A549 (cell line): ENCODE measurements around the gene IL4I1.
A peak's percentile ranks its signal among the peaks of the same experiment; 100 is the strongest.

Experiments
- CBX2 ChIP-seq: fragments of 200-600 bp; sonication (generic); IDR thresholded peaks from 2 replicates; pipeline ENCODE4 v1.6.1; 2016; ENCODE audit warnings: low read depth, mild to moderate bottlenecking, borderline replicate concordance
- CEBPB ChIP-seq, 2 experiments: fragments of >200 bp in 1 of 2; sonication (Bioruptor Twin) in 1 of 2; formaldehyde crosslinking in 1 of 2; IDR thresholded peaks; 2 replicates each; pipeline ENCODE4 v1.6.1; 2012 to 2016
- CTCF ChIP-seq: fragments of >200 bp; sonication (Bioruptor Twin); formaldehyde crosslinking; IDR thresholded peaks from 3 replicates; pipeline ENCODE4 v1.5.1; 2016
- EP300 ChIP-seq, 2 experiments: fragments of >200 bp; sonication (Bioruptor Twin); formaldehyde crosslinking; IDR thresholded peaks; 2 replicates in 1 of 2; 3 replicates in 1 of 2; pipeline ENCODE4 v1.6.1; 2016 to 2017
- ESRRA ChIP-seq: fragments of 150-350 bp; IDR thresholded peaks from 2 replicates; pipeline ENCODE4 v1.6.1; 2014; ENCODE audit warnings: mild to moderate bottlenecking, low read length, borderline replicate concordance
- MAX ChIP-seq: IDR thresholded peaks from 2 replicates; pipeline ENCODE4 v1.6.1; 2012
- MYC ChIP-seq: IDR thresholded peaks from 2 replicates; pipeline ENCODE4 v1.6.1; 2012; ENCODE audit warnings: mild to moderate bottlenecking, inconsistent platforms, low read length, improper control_type of control experiment, borderline replicate concordance
- POLR2A ChIP-seq: IDR thresholded peaks from 2 replicates; pipeline ENCODE4 v1.6.1; 2012; ENCODE audit warnings: mild to moderate bottlenecking, low read length
- POLR2AphosphoS2 ChIP-seq: conservative IDR thresholded peaks from 2 replicates; pipeline ENCODE4 v1.6.1; 2012; ENCODE audit warnings: low read length, improper control_type of control experiment, inconsistent platforms
- RAD21 ChIP-seq, 2 experiments: fragments of >200 bp in 1 of 2; sonication (Bioruptor Twin) in 1 of 2; formaldehyde crosslinking in 1 of 2; IDR thresholded peaks in 1 of 2; conservative IDR thresholded peaks in 1 of 2; 2 replicates in 1 of 2; 3 replicates in 1 of 2; pipeline ENCODE4 v1.6.1; 2012 to 2018; ENCODE audit warnings: inconsistent platforms in 1 of 2
- REST ChIP-seq: fragments of 200-600 bp; sonication (generic); IDR thresholded peaks from 2 replicates; pipeline ENCODE4 v1.6.1; 2016; ENCODE audit warnings: antibody characterized with exemption, mild to moderate bottlenecking, moderate library complexity
- SMC3 ChIP-seq: fragments of >200 bp; sonication (Bioruptor Twin); formaldehyde crosslinking; IDR thresholded peaks from 3 replicates; pipeline ENCODE4 v1.6.1; 2018; ENCODE audit warnings: inconsistent platforms

- TF ChIP-seq CTCF (no peak), MAX (no peak), MYC (no peak), EP300 (IDR thresholded peaks at IDR 0.05) (no peak), SMC3 (no peak), RAD21 (conservative IDR thresholded peaks at IDR 0.05 in 1 of 2, IDR thresholded peaks at IDR 0.05 in 1 of 2) (no peak), CBX2 (no peak), POLR2A (peak; percentile 5; the same call in 1 of the 2 replicates), REST (no peak), ESRRA (no peak), CEBPB (IDR thresholded peaks at IDR 0.05) (no peak), POLR2AphosphoS2 (peak; percentile 92; the same call in 1 of the 2 replicates)
Measured at GRCh38 chr19:49855676-49856573, 40.8 kb downstream of the IL4I1 start.
